DMS 273 (cell line): ENCODE measurements around the gene TAS2R10.

Source experiments
- DNase-seq: peaks from one replicate; lab custom pipeline; 2025; ENCODE audit not compliant: unreplicated experiment; lab: John Stamatoyannopoulos, UW

TAS2R10 gene

DNA sequence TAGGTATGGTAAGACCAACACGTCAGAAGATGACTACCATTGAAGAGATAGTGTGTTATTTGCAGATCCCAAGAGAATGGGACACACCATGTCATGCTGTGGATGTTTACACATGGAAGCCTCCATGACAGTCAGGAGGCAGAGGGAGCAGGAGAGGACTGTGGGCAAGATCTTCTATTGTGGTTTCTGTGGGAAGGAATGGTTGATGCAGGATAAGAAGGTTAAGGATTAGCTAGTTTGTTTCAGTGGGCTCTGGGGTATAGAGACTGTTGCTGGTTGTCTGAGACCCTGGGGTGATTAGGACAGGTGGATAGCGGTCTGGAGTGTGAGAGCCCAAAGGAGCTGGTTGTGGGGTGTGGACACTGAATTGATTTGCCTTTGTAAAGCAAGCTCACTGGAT is 47.1 kb downstream of the TAS2R10 start:
- no peak for DNase-seq
